Osteoblast (primary cell): ENCODE data around the gene AMFR. TPM values are rescaled to one million over a fixed set of nuclear protein-coding genes. Genes with fewer than 3 reads are reported as not detected.
A peak's percentile ranks its signal among the peaks of the same experiment; 100 is the strongest.

Experiments used
- DNase-seq: peaks from one replicate; pipeline ENCODE4 v3.0.0; 2011; ENCODE audit warnings: low spot score, mixed read lengths; ENCODE audit not compliant: insufficient read length; ENCODE audit errors: missing footprints
- H2AFZ ChIP-seq: 2 replicates; pipeline ENCODE4 v1.6.0; 2011; ENCODE audit warnings: mild to moderate bottlenecking, low read length
- H3K27ac ChIP-seq: 2 replicates; pipeline ENCODE4 v1.5.1; 2011; ENCODE audit warnings: mild to moderate bottlenecking, low read depth, low read length, moderate library complexity
- H3K27me3 ChIP-seq: 2 replicates; pipeline ENCODE4 v1.6.0; 2012; ENCODE audit warnings: mild to moderate bottlenecking, control low read depth, inconsistent platforms, low read length, moderate library complexity; ENCODE audit not compliant: insufficient read depth
- H3K36me3 ChIP-seq: 2 replicates; pipeline ENCODE4 v1.5.1; 2011; ENCODE audit warnings: mild to moderate bottlenecking, low read length, control low read depth, moderate library complexity; ENCODE audit not compliant: insufficient read depth
- H3K4me1 ChIP-seq: 2 replicates; pipeline ENCODE4 v1.5.1; 2011; ENCODE audit warnings: mild to moderate bottlenecking, low read length, control low read depth, moderate library complexity; ENCODE audit not compliant: insufficient read depth
- H3K4me2 ChIP-seq: 2 replicates; pipeline ENCODE4 v1.6.0; 2011; ENCODE audit warnings: mild to moderate bottlenecking, low read length; ENCODE audit not compliant: insufficient read depth
- H3K4me3 ChIP-seq: fragments of 200-600 bp; sonication (generic); 3 replicates; pipeline ENCODE4 v1.5.1; 2012; ENCODE audit warnings: mild to moderate bottlenecking, low read length, inconsistent platforms; ENCODE audit not compliant: insufficient read depth
- H3K79me2 ChIP-seq: 2 replicates; pipeline ENCODE4 v1.6.0; 2012; ENCODE audit warnings: mild to moderate bottlenecking, low read length, control low read depth, inconsistent platforms; ENCODE audit not compliant: insufficient read depth
- H3K9me3 ChIP-seq: 2 replicates; pipeline ENCODE4 v1.5.1; 2011; ENCODE audit warnings: low read depth, low read length, control low read depth
- H4K20me1 ChIP-seq: 2 replicates; pipeline ENCODE4 v1.6.0; 2012; ENCODE audit warnings: mild to moderate bottlenecking, low read length, control low read depth; ENCODE audit not compliant: insufficient read depth
- total RNA-seq: library from RNA; depleted of rRNA; stranded (reverse); fragments of >200 nt; gene quantifications from 2 replicates; pipeline ENCODE4 v1.2.3, GENCODE V29; 2012
- TF ChIP-seq, protein P1 (sequence below): IDR thresholded peaks from 2 replicates; pipeline ENCODE4 v1.5.1; 2011; ENCODE audit warnings: mild to moderate bottlenecking, low read depth, low read length, moderate library complexity; ENCODE audit errors: extremely low read depth

AMFR gene
- total RNA-seq, 1 donor, result 339 TPM

DNA sequence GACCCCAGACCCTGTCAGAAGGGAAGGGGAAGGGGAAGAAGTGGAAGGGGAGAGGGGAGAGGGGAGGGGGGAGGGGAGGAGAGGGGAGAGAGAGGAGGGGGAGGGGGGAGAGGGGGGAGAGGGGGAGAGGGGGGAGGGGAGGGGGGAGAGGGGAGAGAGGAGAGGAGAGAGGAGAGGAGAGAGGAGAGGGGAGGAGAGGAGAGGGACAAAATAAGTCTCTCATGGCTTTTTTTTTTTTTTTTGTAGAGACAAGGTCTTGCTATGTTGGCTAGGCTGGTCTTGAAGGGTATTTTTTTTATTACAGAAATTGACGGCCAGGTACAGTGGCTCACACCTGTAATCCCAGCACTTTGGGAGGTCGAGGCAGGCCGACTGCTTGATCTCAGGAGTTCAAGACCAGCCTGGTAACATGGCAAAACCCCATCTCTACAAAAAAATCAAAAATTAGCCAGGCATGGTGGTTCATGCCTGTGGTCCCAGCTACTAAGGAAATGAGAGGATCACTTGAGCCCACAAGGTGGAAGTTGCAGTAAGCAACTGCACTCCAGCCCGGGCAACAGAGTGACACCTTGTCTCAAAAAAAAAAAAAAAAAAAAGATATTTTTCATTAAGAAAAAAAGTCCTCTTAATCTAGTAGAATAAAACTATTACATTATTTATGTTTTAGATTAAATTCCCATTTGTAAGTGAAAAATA lies 19.2 kb downstream of the AMFR start:
- Histone ChIP-seq H3K27ac (no peak overlapping the region), H4K20me1 (peaks cover 6% of the 10 kb centered on the region), H3K4me2 (no peak overlapping the region), H3K36me3 (peaks cover 46% of the 10 kb centered on the region), H3K27me3 (no peaks in the 10 kb centered on the region), H3K4me3 (no peak overlapping the region), H3K9me3 (no peaks in the 10 kb centered on the region), H2AFZ (no peak overlapping the region), H3K4me1 (peaks cover 11% of the 10 kb centered on the region), H3K79me2 (peaks cover 11% of the 10 kb centered on the region)
- TF ChIP-seq, protein P1, sequence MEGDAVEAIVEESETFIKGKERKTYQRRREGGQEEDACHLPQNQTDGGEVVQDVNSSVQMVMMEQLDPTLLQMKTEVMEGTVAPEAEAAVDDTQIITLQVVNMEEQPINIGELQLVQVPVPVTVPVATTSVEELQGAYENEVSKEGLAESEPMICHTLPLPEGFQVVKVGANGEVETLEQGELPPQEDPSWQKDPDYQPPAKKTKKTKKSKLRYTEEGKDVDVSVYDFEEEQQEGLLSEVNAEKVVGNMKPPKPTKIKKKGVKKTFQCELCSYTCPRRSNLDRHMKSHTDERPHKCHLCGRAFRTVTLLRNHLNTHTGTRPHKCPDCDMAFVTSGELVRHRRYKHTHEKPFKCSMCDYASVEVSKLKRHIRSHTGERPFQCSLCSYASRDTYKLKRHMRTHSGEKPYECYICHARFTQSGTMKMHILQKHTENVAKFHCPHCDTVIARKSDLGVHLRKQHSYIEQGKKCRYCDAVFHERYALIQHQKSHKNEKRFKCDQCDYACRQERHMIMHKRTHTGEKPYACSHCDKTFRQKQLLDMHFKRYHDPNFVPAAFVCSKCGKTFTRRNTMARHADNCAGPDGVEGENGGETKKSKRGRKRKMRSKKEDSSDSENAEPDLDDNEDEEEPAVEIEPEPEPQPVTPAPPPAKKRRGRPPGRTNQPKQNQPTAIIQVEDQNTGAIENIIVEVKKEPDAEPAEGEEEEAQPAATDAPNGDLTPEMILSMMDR, result no peak
- no peak for DNase-seq

DNA sequence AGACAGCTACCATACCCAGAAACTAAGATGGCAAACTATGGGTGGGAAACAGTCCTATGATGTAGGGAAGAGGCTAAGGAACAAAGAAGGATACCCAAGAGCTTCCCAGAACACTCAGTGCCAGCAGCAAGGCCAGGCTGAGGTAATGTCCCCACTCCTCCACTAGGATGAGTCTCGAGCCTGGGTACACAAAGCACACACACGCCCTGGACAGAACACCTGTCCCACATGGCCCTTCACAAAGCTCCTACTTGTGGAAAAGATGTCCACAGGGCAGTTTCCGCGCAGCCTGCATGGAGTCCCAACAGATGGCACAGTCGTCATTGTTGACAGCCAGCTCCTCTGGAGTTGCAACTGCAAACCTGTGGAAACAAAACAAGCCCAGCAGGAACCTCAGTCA lies 23.9 kb downstream of the AMFR start:
- H3K36me3 ChIP-seq, result peaks cover 42% of the 10 kb centered on the region

DNA sequence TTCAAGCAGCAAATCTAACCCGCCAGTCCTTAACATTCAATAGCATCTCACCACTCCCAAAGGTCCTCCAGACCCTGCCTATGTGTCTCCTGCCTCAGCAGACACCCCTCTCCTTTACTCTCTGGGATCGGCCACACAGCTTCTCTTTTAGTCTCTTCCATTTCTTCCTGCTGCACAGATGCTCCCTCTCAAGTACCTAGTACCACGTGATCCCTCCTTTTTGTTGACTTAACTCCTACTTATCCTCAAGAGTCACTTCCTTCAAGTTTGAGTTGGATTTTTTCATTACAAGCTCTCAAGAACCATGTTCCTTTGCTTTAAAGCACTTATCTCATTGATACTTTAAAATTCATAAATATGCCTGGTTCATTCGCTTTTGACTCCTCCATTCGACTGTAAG lies 24.9 kb downstream of the AMFR start:
- no peak overlapping the region for H2AFZ ChIP-seq
- H4K20me1 ChIP-seq, result no peaks in the 10 kb centered on the region
- no peak for DNase-seq
- H3K9me3 ChIP-seq, result no peaks in the 10 kb centered on the region
- H3K4me2 ChIP-seq, result no peak overlapping the region
- H3K79me2 ChIP-seq, result peaks cover 8% of the 10 kb centered on the region
- no peak overlapping the region for H3K4me3 ChIP-seq
- peaks cover 42% of the 10 kb centered on the region for H3K36me3 ChIP-seq
- no peaks in the 10 kb centered on the region for H3K27me3 ChIP-seq
- H3K27ac ChIP-seq, result no peak overlapping the region
- TF ChIP-seq, protein P1, result no peak
- H3K4me1 ChIP-seq, result no peaks in the 10 kb centered on the region

More for the DNA sequence above, 23.9 kb downstream of the AMFR start:
- Histone ChIP-seq H3K27ac (no peak overlapping the region), H3K9me3 (no peaks in the 10 kb centered on the region), H3K27me3 (no peaks in the 10 kb centered on the region), H3K4me1 (no peaks in the 10 kb centered on the region), H2AFZ (no peak overlapping the region), H4K20me1 (no peaks in the 10 kb centered on the region), H3K79me2 (peaks cover 9% of the 10 kb centered on the region), H3K4me3 (no peak overlapping the region), H3K4me2 (no peak overlapping the region)
- TF ChIP-seq, protein P1, result peak; percentile 35
- DNase-seq, result no peak

DNA sequence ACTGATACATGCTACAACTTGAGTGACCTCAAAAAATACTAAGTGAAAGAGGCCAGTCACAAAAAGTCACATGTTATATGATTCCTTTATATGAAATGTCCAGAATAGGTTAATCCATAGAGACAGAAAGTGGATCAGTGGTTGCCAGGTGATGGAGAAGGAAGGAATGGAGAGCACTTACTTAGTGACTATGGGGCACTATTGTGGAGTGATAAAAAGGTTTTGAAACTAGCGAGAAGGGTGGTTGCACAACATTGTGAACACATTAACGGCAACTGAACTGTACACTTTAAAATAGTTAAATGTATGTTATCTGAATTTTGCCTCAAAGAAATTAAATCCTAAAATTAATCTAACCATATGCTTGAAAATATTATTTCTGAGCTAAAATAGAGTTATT lies 25.9 kb downstream of the AMFR start:
- no peak for DNase-seq
- Histone ChIP-seq H2AFZ (no peak overlapping the region), H3K4me2 (no peak overlapping the region), H3K4me1 (no peaks in the 10 kb centered on the region), H4K20me1 (no peaks in the 10 kb centered on the region), H3K4me3 (no peak overlapping the region), H3K79me2 (peaks cover 7% of the 10 kb centered on the region), H3K27ac (no peak overlapping the region), H3K36me3 (peaks cover 36% of the 10 kb centered on the region), H3K27me3 (no peaks in the 10 kb centered on the region), H3K9me3 (no peaks in the 10 kb centered on the region)
- TF ChIP-seq, protein P1, result no peak
